DMS153 treated with DMSO at 0.1 percent for 48 hours (cell line): ENCODE data around the gene SLC22A1.
"Not testable (repeated sequence)": the region's sequence is repeated elsewhere in the genome, so short reads cannot be mapped to it uniquely, and the experiment has no call there.

ENCODE experiments used
- DNase-seq: peaks from one replicate; lab custom pipeline; 2025; ENCODE audit not compliant: unreplicated experiment; lab: John Stamatoyannopoulos, UW

The SLC22A1 gene

GRCh38 chr6:160093061-160093460 is 28.6 kb upstream of the SLC22A1 start:
- DNase-seq = no peak

- no peak for DNase-seq
These were observed 27.7 kb upstream of the SLC22A1 start for GRCh38 chr6:160093946-160094345.

- DNase-seq = no peak
These were observed 26.3 kb upstream of the SLC22A1 start for GRCh38 chr6:160095146-160095845.

GRCh38 chr6:160101277-160102205 is 20.1 kb upstream of the SLC22A1 start:
- DNase-seq = no peak

GRCh38 chr6:160102399-160102798 is 19.2 kb upstream of the SLC22A1 start:
- DNase-seq = no peak

GRCh38 chr6:160102956-160103824 is 18.4 kb upstream of the SLC22A1 start:
- no peak for DNase-seq

GRCh38 chr6:160103825-160104100 is 17.9 kb upstream of the SLC22A1 start:
- no peak for DNase-seq

GRCh38 chr6:160104821-160105517 is 16.6 kb upstream of the SLC22A1 start:
- no peak for DNase-seq

GRCh38 chr6:160106010-160106409 is 15.6 kb upstream of the SLC22A1 start:
- DNase-seq = no peak

- DNase-seq = no peak
These were observed 14.9 kb upstream of the SLC22A1 start for GRCh38 chr6:160106701-160107100.

GRCh38 chr6:160108077-160108476 is 13.5 kb upstream of the SLC22A1 start:
- DNase-seq = no peak

GRCh38 chr6:160110586-160111123 is 11.0 kb upstream of the SLC22A1 start:
- DNase-seq = no peak

- no peak for DNase-seq
These were observed 9.8 kb upstream of the SLC22A1 start for GRCh38 chr6:160111806-160112205.

- no peak for DNase-seq
These were observed 8.9 kb upstream of the SLC22A1 start for GRCh38 chr6:160112628-160113299.

- not testable (repeated sequence) for DNase-seq
These were observed 7.1 kb upstream of the SLC22A1 start for GRCh38 chr6:160114536-160114935.

GRCh38 chr6:160115421-160115820 is 6.2 kb upstream of the SLC22A1 start:
- DNase-seq = no peak

GRCh38 chr6:160116411-160116810 is 5.2 kb upstream of the SLC22A1 start:
- no peak for DNase-seq

GRCh38 chr6:160117137-160117536 is 4.5 kb upstream of the SLC22A1 start:
- no peak for DNase-seq

GRCh38 chr6:160118620-160119229 is 2.9 kb upstream of the SLC22A1 start:
- no peak for DNase-seq

GRCh38 chr6:160120087-160120486 is 1.5 kb upstream of the SLC22A1 start:
- no peak for DNase-seq
